ENCODE data around the gene LRRC51. TPM values are rescaled to one million over a fixed set of nuclear protein-coding genes. Genes with fewer than 3 reads are reported as not detected.
A peak's percentile ranks its signal among the peaks of the same experiment; 100 is the strongest.

The LRRC51 gene
- polyA plus RNA-seq, 3 donors: 1.3 to 1.9 (median 1.6) TPM

GRCh38 chr11:72067266-72067665 lies 13.4 kb upstream of the LRRC51 start:
- Mint-ChIP-seq H3K27ac (peak overlapping the region in 4 of 7 donors; percentile 5 to 66 (median 18)), H3K4me3 (no peak overlapping the region), H3K27me3 (ENCODE audit: low read depth in 3 of 3) (no peaks in the 10 kb centered on the region), H3K4me1 (peaks cover 53% of the 10 kb centered on the region), H3K36me3 (peaks cover 13 to 35% of the 10 kb centered on the region in 2 donors), H3K9me3 (no peaks in the 10 kb centered on the region)
- peaks cover 90% of the 10 kb centered on the region for H3K79me2 ChIP-seq (ENCODE audit: insufficient read depth, low read length)
- no peaks in the 10 kb centered on the region for H3K9me3 ChIP-seq (replicated peaks in 1 of 2; ENCODE audit: control insufficient read depth in 1 of 2, insufficient read depth in 1 of 2, low read length in 2 of 2)
- H3K27me3 ChIP-seq (ENCODE audit: control insufficient read depth in 2 of 2, insufficient read depth in 2 of 2, low read length in 2 of 2): no peaks in the 10 kb centered on the region
- H3K27ac ChIP-seq (ENCODE audit: low read depth in 1 of 2, low read length in 2 of 2): peak overlapping the region in 1 of 2 donors; percentile 96
- intact Hi-C loops (cut with micrococcal nuclease): loop anchor here in 1 of 2 donors (5.0 kb wide), 1 partner anchor 35 kb away; no protein-coding TSS in a partner anchor
- no peak overlapping the region for H3K4me2 ChIP-seq (replicated peaks; ENCODE audit: extremely low read depth, low read length, poor library complexity, severe bottlenecking)
- H3K4me1 ChIP-seq (ENCODE audit: control insufficient read depth in 1 of 2, insufficient read depth in 2 of 2, low read length in 2 of 2): peaks cover 47 to 59% of the 10 kb centered on the region in 2 donors
- no peak for TF ChIP-seq CTCF (IDR thresholded peaks at IDR 0.05)
- no peak overlapping the region for H3K4me3 ChIP-seq (replicated peaks in 1 of 3; ENCODE audit: low read depth in 2 of 3, low read length in 3 of 3)
- H3K9ac ChIP-seq (ENCODE audit: insufficient read depth, low read length, poor library complexity, severe bottlenecking): no peak overlapping the region
- H4K20me1 ChIP-seq (ENCODE audit: insufficient read depth, low read length): no peaks in the 10 kb centered on the region
- no peak for DNase-seq
- peaks cover 9 to 41% of the 10 kb centered on the region in 2 donors for H3K36me3 ChIP-seq (replicated peaks in 1 of 2; ENCODE audit: control insufficient read depth in 1 of 2, insufficient read depth in 2 of 2, low read length in 2 of 2)
- no peak overlapping the region for H2AFZ ChIP-seq (ENCODE audit: insufficient read depth, low read depth, low read length, poor library complexity, severe bottlenecking)

- Histone ChIP-seq H3K4me3 (replicated peaks in 1 of 3; ENCODE audit: low read depth in 2 of 3, low read length in 3 of 3) (no peak overlapping the region), H3K4me2 (replicated peaks; ENCODE audit: extremely low read depth, low read length, poor library complexity, severe bottlenecking) (no peak overlapping the region), H3K9me3 (replicated peaks in 1 of 2; ENCODE audit: control insufficient read depth in 1 of 2, insufficient read depth in 1 of 2, low read length in 2 of 2) (no peaks in the 10 kb centered on the region), H3K9ac (ENCODE audit: insufficient read depth, low read length, poor library complexity, severe bottlenecking) (no peak overlapping the region), H3K36me3 (replicated peaks in 1 of 2; ENCODE audit: control insufficient read depth in 1 of 2, insufficient read depth in 2 of 2, low read length in 2 of 2) (peaks cover 9 to 37% of the 10 kb centered on the region in 2 donors), H3K4me1 (ENCODE audit: control insufficient read depth in 1 of 2, insufficient read depth in 2 of 2, low read length in 2 of 2) (peaks cover 50 to 61% of the 10 kb centered on the region in 2 donors), H4K20me1 (ENCODE audit: insufficient read depth, low read length) (no peaks in the 10 kb centered on the region), H2AFZ (ENCODE audit: insufficient read depth, low read depth, low read length, poor library complexity, severe bottlenecking) (no peak overlapping the region), H3K27me3 (ENCODE audit: control insufficient read depth in 2 of 2, insufficient read depth in 2 of 2, low read length in 2 of 2) (no peaks in the 10 kb centered on the region), H3K27ac (ENCODE audit: low read depth in 1 of 2, low read length in 2 of 2) (peak overlapping the region in 1 of 2 donors; percentile 96), H3K79me2 (ENCODE audit: insufficient read depth, low read length) (peaks cover 90% of the 10 kb centered on the region)
- DNase-seq: no peak
- Mint-ChIP-seq H3K27ac (peak overlapping the region; percentile 57 to 99 (median 80)), H3K36me3 (peaks cover 13 to 31% of the 10 kb centered on the region in 2 donors), H3K27me3 (ENCODE audit: low read depth in 3 of 3) (no peaks in the 10 kb centered on the region), H3K4me1 (peaks cover 56% of the 10 kb centered on the region), H3K9me3 (no peaks in the 10 kb centered on the region), H3K4me3 (peak overlapping the region in 1 of 2 donors; percentile 17)
- no peak for TF ChIP-seq CTCF (IDR thresholded peaks at IDR 0.05)
- intact Hi-C loops (cut with micrococcal nuclease): loop anchor here in 1 of 2 donors (5.0 kb wide), 1 partner anchor 35 kb away; no protein-coding TSS in a partner anchor
Measured at GRCh38 chr11:72067676-72068075, 13.0 kb upstream of the LRRC51 start.

Data from CD14-positive monocyte (primary cell).